MM.1S (cell line): ENCODE measurements around the gene ERMAP.

Experiments used
- EZH2 ChIP-seq: fragments of 300-600 bp; sonication (generic); optimal IDR thresholded peaks from 2 replicates; pipeline ENCODE3; 2017; ENCODE audit warnings: low read depth, mild to moderate bottlenecking, antibody characterized with exemption, low read length, mixed read lengths
- EZH2phosphoT487 ChIP-seq: fragments of 300-600 bp; sonication (generic); IDR thresholded peaks from 2 replicates; pipeline ENCODE4 v1.6.1; 2018; ENCODE audit warnings: antibody characterized with exemption, low read length
- TF ChIP-seq, protein P1 (sequence below): fragments of 300-600 bp; sonication (generic); IDR thresholded peaks from 2 replicates; pipeline ENCODE4 v1.5.1; 2016; ENCODE audit warnings: antibody characterized with exemption, low read length, mixed read lengths

DNA sequence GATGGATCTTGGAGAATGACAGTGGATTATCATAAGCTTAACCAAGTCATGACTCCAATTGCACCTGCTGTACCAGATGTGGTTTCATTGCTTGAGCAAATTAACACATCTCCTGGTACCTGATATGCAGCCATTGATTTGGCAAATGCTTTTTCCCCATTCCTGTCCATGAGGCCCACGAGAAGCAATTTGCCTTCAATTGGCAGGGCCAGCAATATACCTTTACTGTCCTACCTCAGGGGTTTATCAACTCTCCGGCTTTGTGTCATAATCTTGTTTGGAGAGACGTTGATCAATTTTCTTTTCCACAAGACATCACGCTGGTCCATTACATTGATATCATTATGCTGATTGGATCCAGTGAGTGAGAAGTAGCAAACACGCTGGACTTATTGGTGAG is 49.6 kb downstream of the ERMAP start:
- TF ChIP-seq, protein P1, sequence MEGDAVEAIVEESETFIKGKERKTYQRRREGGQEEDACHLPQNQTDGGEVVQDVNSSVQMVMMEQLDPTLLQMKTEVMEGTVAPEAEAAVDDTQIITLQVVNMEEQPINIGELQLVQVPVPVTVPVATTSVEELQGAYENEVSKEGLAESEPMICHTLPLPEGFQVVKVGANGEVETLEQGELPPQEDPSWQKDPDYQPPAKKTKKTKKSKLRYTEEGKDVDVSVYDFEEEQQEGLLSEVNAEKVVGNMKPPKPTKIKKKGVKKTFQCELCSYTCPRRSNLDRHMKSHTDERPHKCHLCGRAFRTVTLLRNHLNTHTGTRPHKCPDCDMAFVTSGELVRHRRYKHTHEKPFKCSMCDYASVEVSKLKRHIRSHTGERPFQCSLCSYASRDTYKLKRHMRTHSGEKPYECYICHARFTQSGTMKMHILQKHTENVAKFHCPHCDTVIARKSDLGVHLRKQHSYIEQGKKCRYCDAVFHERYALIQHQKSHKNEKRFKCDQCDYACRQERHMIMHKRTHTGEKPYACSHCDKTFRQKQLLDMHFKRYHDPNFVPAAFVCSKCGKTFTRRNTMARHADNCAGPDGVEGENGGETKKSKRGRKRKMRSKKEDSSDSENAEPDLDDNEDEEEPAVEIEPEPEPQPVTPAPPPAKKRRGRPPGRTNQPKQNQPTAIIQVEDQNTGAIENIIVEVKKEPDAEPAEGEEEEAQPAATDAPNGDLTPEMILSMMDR: no peak
- TF ChIP-seq EZH2: no peak
- TF ChIP-seq EZH2phosphoT487: no peak
